Prostate gland (tissue), 2 donors: Measurements from ENCODE around the gene TRIO. TPM values are rescaled to one million over a fixed set of nuclear protein-coding genes. Genes with fewer than 3 reads are reported as not detected.

Experiments
- DNase-seq: peaks from one replicate; pipeline ENCODE4 v3.0.0-alpha.2; 2019; ENCODE audit warnings: low spot score
- H3K27ac ChIP-seq, 2 donors: fragments of 200-600 bp; sonication (generic); 2 replicates each; pipeline ENCODE4 v1.5.1; 2017 to 2019
- H3K27me3 ChIP-seq: fragments of 200-600 bp; sonication (generic); replicated peaks from 2 replicates; pipeline ENCODE4 v1.5.1; 2019; ENCODE audit not compliant: insufficient read depth
- H3K36me3 ChIP-seq, 2 donors: fragments of 200-600 bp; sonication (generic); 1 replicate in 1 of 2; 2 replicates in 1 of 2; pipeline versions ENCODE4 v1.5.1 to v1.8.1; 2017 to 2019
- H3K4me1 ChIP-seq: fragments of 200-600 bp; sonication (generic); replicated peaks from 2 replicates; pipeline ENCODE4 v1.5.1; 2019
- H3K4me3 ChIP-seq, 2 donors: fragments of 200-600 bp; sonication (generic); 2 replicates each; pipeline ENCODE4 v1.5.1; 2017 to 2019
- H3K9me3 ChIP-seq: fragments of 200-600 bp; sonication (generic); 2 replicates; pipeline ENCODE4 v1.5.1; 2017
- CTCF ChIP-seq, 4 experiments: fragments of 200-600 bp in 2 of 4; fragments of 450-650 bp in 2 of 4; sonication (generic) in 2 of 4; IDR thresholded peaks; 1 replicate in 3 of 4; 2 replicates in 1 of 4; pipeline ENCODE4 v1.5.1; 2016 to 2019; ENCODE audit warnings: antibody characterized with exemption in 4 of 4, mild to moderate bottlenecking in 2 of 4, moderate library complexity in 2 of 4
- POLR2A ChIP-seq: fragments of 450-650 bp; IDR thresholded peaks from one replicate; pipeline ENCODE4 v1.6.1; 2016; ENCODE audit warnings: antibody characterized with exemption, mild to moderate bottlenecking
- POLR2AphosphoS5 ChIP-seq: sonication (generic); formaldehyde crosslinking; IDR thresholded peaks from one replicate; pipeline ENCODE4 v1.6.1; 2017; ENCODE audit warnings: antibody characterized with exemption
- WGBS: methylation state at CpG from one replicate; pipeline ENCODE4 v1.1.5; 2018; 5-methylcytosine and 5-hydroxymethylcytosine counted together
- intact Hi-C: fragments of 100-400 bp; cut with DNase I; formaldehyde crosslinking; loops from one replicate; pipeline ENCODE4 v1.14.2; 2022
- total RNA-seq, 2 donors: library from RNA; depleted of rRNA; stranded (reverse); fragments of >200 nt; gene quantifications; one replicate each; pipeline ENCODE4 v1.1.0, GENCODE V29; 2016

TRIO gene
- total RNA-seq, 2 donors from 2014 or later, result 90.3 to 197 TPM

- no peak overlapping the region for H3K27ac ChIP-seq
- no peak overlapping the region for H3K4me3 ChIP-seq
- no peaks in the 10 kb centered on the region for H3K9me3 ChIP-seq
- no peaks in the 10 kb centered on the region for H3K27me3 ChIP-seq
- intact Hi-C loops, result no loop called here
- no peak for DNase-seq
- H3K36me3 ChIP-seq, result peaks cover 0 to 15% of the 10 kb centered on the region in 2 donors
- TF ChIP-seq POLR2A (no peak), CTCF (IDR thresholded peaks at IDR 0.05) (no peak), POLR2AphosphoS5 (no peak)
- 82% methylated on average over 56 of the region's 60 CpGs for WGBS
- H3K4me1 ChIP-seq, result no peaks in the 10 kb centered on the region
These were observed 344.9 kb downstream of the TRIO start for GRCh38 chr5:14487897-14488570.

GRCh38 chr5:14488709-14489108 is 345.6 kb downstream of the TRIO start:
- Histone ChIP-seq H3K4me1 (no peaks in the 10 kb centered on the region), H3K27ac (no peak overlapping the region), H3K27me3 (no peaks in the 10 kb centered on the region), H3K9me3 (no peaks in the 10 kb centered on the region), H3K36me3 (peaks cover 0 to 10% of the 10 kb centered on the region in 2 donors), H3K4me3 (no peak overlapping the region)
- WGBS, result 92% methylated on average over 11 of the region's 11 CpGs
- intact Hi-C loops, result no loop called here
- DNase-seq, result no peak
- TF ChIP-seq POLR2AphosphoS5 (no peak), POLR2A (no peak), CTCF (IDR thresholded peaks at IDR 0.05) (no peak)

GRCh38 chr5:14489643-14490042 is 346.5 kb downstream of the TRIO start:
- peak; percentile 54 for DNase-seq
- intact Hi-C loops, result no loop called here
- no peaks in the 10 kb centered on the region for H3K9me3 ChIP-seq
- peak overlapping the region in 1 of 2 donors; percentile 2 for H3K27ac ChIP-seq
- 41% methylated on average over 5 of the region's 5 CpGs for WGBS
- no peaks in the 10 kb centered on the region for H3K4me1 ChIP-seq
- peaks cover 0 to 9% of the 10 kb centered on the region in 2 donors for H3K36me3 ChIP-seq
- no peaks in the 10 kb centered on the region for H3K27me3 ChIP-seq
- peak; percentile 37 for TF ChIP-seq POLR2AphosphoS5
- no peak for TF ChIP-seq CTCF (IDR thresholded peaks at IDR 0.05)
- H3K4me3 ChIP-seq, result no peak overlapping the region

- no peaks in the 10 kb centered on the region for H3K27me3 ChIP-seq
- intact Hi-C loops, result no loop called here
- no peaks in the 10 kb centered on the region for H3K9me3 ChIP-seq
- H3K36me3 ChIP-seq, result peaks cover 0 to 9% of the 10 kb centered on the region in 2 donors
- no peak overlapping the region for H3K4me3 ChIP-seq
- no peak for DNase-seq
- no peak overlapping the region for H3K27ac ChIP-seq
- H3K4me1 ChIP-seq, result no peaks in the 10 kb centered on the region
- TF ChIP-seq POLR2AphosphoS5 (no peak), POLR2A (no peak), CTCF (IDR thresholded peaks at IDR 0.05) (no peak)
- WGBS, result 78% methylated on average over 2 of the region's 2 CpGs
These were observed 347.2 kb downstream of the TRIO start for GRCh38 chr5:14490309-14490711.
